Suppressor macrophage (primary cell): ENCODE data around the gene RUVBL1.
"Not testable (repeated sequence)": the region's sequence is repeated elsewhere in the genome, so short reads cannot be mapped to it uniquely, and the experiment has no call there.

ENCODE experiments used
- DNase-seq, 4 experiments: peaks; one replicate each; pipeline ENCODE4 v3.0.0-alpha.2; 2020 to 2022
- total RNA-seq, 17 experiments: gene quantifications; one replicate each; lab custom pipeline; 2026; ENCODE audit warnings: mixed read lengths in 6 of 17, inconsistent platforms in 3 of 17; lab: John Stamatoyannopoulos, UW

Gene RUVBL1
- total RNA-seq: 8.7 to 34.9 (median 18.7) reads per million in 17 experiments

GRCh38 chr3:128123538-128124368, at the start of gene RUVBL1:
Gene RUVBL1 (minus strand): TSS chr3:128123812. CDS start chr3:128123724, 88 bp downstream.
- DNase-seq: peak; percentile 98 to 99 (median 98)

- DNase-seq: no peak
Measured at GRCh38 chr3:128173200-128173599, 49.6 kb upstream of the RUVBL1 start.

- DNase-seq: peak; percentile 71 to 82 (median 78)
Measured at GRCh38 chr3:128170866-128171516, 47.4 kb upstream of the RUVBL1 start.

GRCh38 chr3:128168836-128169235, 45.2 kb upstream of the RUVBL1 start:
- peak; percentile 9 to 66 (median 44) for DNase-seq

- DNase-seq: peak; percentile 11 to 48 (median 32)
Measured at GRCh38 chr3:128167973-128168674, 44.5 kb upstream of the RUVBL1 start.

GRCh38 chr3:128167646-128167972, 44.0 kb upstream of the RUVBL1 start:
- no peak for DNase-seq

GRCh38 chr3:128166971-128167453, 43.4 kb upstream of the RUVBL1 start:
- DNase-seq: no peak

- no peak for DNase-seq
Measured at GRCh38 chr3:128163432-128163831, 39.8 kb upstream of the RUVBL1 start.

- DNase-seq: no peak
Measured at GRCh38 chr3:128160661-128161060, 37.0 kb upstream of the RUVBL1 start.

GRCh38 chr3:128155616-128156360, 32.2 kb upstream of the RUVBL1 start:
- peak in 3 of 4 experiments; percentile 30 to 65 (median 61) for DNase-seq

GRCh38 chr3:128154354-128154753, 30.7 kb upstream of the RUVBL1 start:
- not testable (repeated sequence) for DNase-seq

- peak; percentile 83 to 90 (median 86) for DNase-seq
Measured at GRCh38 chr3:128153156-128154041, 29.8 kb upstream of the RUVBL1 start, which contains the start of gene EEFSEC. Gene EEFSEC (plus strand): TSS chr3:128153481. CDS start chr3:128153508, 27 bp downstream.

- DNase-seq: no peak
Measured at GRCh38 chr3:128152419-128153155, 29.0 kb upstream of the RUVBL1 start.

- DNase-seq: no peak
Measured at GRCh38 chr3:128151758-128152274, 28.2 kb upstream of the RUVBL1 start.

- peak; percentile 64 to 83 (median 78) for DNase-seq
Measured at GRCh38 chr3:128149650-128150049, 26.0 kb upstream of the RUVBL1 start.

- DNase-seq: no peak
Measured at GRCh38 chr3:128146201-128146600, 22.6 kb upstream of the RUVBL1 start.

GRCh38 chr3:128145279-128145678, 21.7 kb upstream of the RUVBL1 start:
- peak; percentile 84 to 94 (median 90) for DNase-seq

GRCh38 chr3:128144512-128145187, 21.0 kb upstream of the RUVBL1 start:
- peak in 3 of 4 experiments; percentile 15 to 26 (median 20) for DNase-seq

GRCh38 chr3:128143496-128143895, 19.9 kb upstream of the RUVBL1 start:
- DNase-seq: no peak
